Gastrocnemius medialis (tissue), 4 donors: ENCODE measurements around the gene SYT2. TPM values are rescaled to one million over a fixed set of nuclear protein-coding genes. Genes with fewer than 3 reads are reported as not detected.
"Not testable (repeated sequence)": the region's sequence is repeated elsewhere in the genome, so short reads cannot be mapped to it uniquely, and the experiment has no call there.

Experiments used
- ATAC-seq, 2 donors: fragments of 150-250 bp; one replicate each; pipeline ENCODE4 v1.9.1; 2016
- DNase-seq, 2 donors: peaks; one replicate each; pipeline ENCODE4 v3.0.0-alpha.2; 2019
- H3K27ac ChIP-seq, 4 donors: fragments of 200-600 bp; sonication (generic); 1 replicate in 1 of 4; 2 replicates in 3 of 4; pipeline ENCODE4 v1.5.1; 2016 to 2018; ENCODE audit warnings: mild to moderate bottlenecking in 2 of 4, moderate library complexity in 1 of 4
- H3K27me3 ChIP-seq, 3 donors: fragments of 200-600 bp; sonication (generic) in 2 of 3; 1 replicate in 1 of 3; 2 replicates in 2 of 3; pipeline versions ENCODE4 v1.5.1 to v1.6.0; 2016 to 2019; ENCODE audit warnings: mild to moderate bottlenecking in 1 of 3, moderate library complexity in 1 of 3
- H3K36me3 ChIP-seq, 2 donors: fragments of 200-600 bp; sonication (generic) in 1 of 2; one replicate each; pipeline ENCODE4 v1.5.1; 2017 to 2018
- H3K4me1 ChIP-seq, 2 donors: fragments of 200-600 bp; sonication (generic) in 1 of 2; one replicate each; pipeline ENCODE4 v1.5.1; 2016 to 2017; ENCODE audit warnings: mild to moderate bottlenecking in 2 of 2
- H3K4me3 ChIP-seq, 4 donors: fragments of 200-600 bp; sonication (generic) in 3 of 4; 1 replicate in 1 of 4; 2 replicates in 3 of 4; pipeline ENCODE4 v1.5.1; 2016 to 2019; ENCODE audit warnings: mild to moderate bottlenecking in 2 of 4
- H3K9me3 ChIP-seq, 3 donors: fragments of 200-600 bp; sonication (generic) in 2 of 3; 1 replicate in 1 of 3; 2 replicates in 2 of 3; pipeline ENCODE4 v1.5.1; 2016 to 2019
- POLR2A ChIP-seq, 2 donors: fragments of 450-650 bp; IDR thresholded peaks; one replicate each; pipeline ENCODE4 v1.6.1; 2017; ENCODE audit warnings: antibody characterized with exemption in 2 of 2, mild to moderate bottlenecking in 2 of 2, moderate library complexity in 2 of 2
- in situ Hi-C, 4 donors: fragments of 200-750 bp; cut with MboI; loops; one replicate each; pipeline versions ENCODE4 v1.15.0 to v1.8.0; 2017; ENCODE audit warnings: low sequenced_read_pairs in 4 of 4
- intact Hi-C: fragments of 100-400 bp; cut with DNase I; formaldehyde crosslinking; loops from one replicate; pipeline ENCODE4 v1.15.1; 2023; ENCODE audit warnings: low total_unique reads
- total RNA-seq, 4 donors: library from RNA; depleted of rRNA; stranded (reverse); fragments of >200 nt; gene quantifications; one replicate each; pipeline versions ENCODE4 v1.1.0 to v1.2.3, GENCODE V29; 2016
- TF ChIP-seq, protein P1 (sequence below), 5 experiments: fragments of 450-650 bp in 3 of 5; fragments of 200-600 bp in 2 of 5; sonication (generic) in 2 of 5; IDR thresholded peaks in 4 of 5; conservative IDR thresholded peaks in 1 of 5; 1 replicate in 4 of 5; 2 replicates in 1 of 5; pipeline ENCODE4 v1.5.1; 2016 to 2019; ENCODE audit warnings: antibody characterized with exemption in 5 of 5, mild to moderate bottlenecking in 3 of 5, moderate library complexity in 3 of 5

Gene SYT2
- total RNA-seq, 4 donors from 2014 or later: not detected

DNA sequence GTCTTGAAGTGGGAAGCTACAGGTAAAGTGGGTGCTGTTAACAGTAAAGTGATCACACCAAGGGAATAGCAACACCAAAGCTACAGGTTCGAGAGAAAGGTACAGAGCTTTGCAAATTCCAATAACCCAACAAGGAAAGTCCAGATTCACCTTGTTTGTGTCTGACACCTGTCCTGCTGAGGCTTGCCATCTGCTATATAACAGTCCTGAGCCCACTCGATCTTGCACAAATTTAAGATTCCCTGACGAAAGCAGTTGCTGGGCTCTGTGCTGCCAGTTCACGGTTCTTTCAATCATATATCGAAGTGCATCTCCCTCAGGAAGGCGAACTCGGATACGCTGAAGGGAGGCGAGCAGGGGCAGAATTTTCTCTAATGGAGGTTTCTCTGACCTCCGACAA, 23.0 kb upstream of the SYT2 start:
- no peaks in the 10 kb centered on the region for H3K4me1 ChIP-seq
- intact Hi-C loops: no loop called here
- H3K4me3 ChIP-seq: no peak overlapping the region
- no peaks in the 10 kb centered on the region for H3K9me3 ChIP-seq
- in situ Hi-C loops: no loop called here
- ATAC-seq (no peak), DNase-seq (no peak)
- peaks cover 0 to 90% of the 10 kb centered on the region in 2 donors for H3K36me3 ChIP-seq
- H3K27me3 ChIP-seq: no peaks in the 10 kb centered on the region
- no peak overlapping the region for H3K27ac ChIP-seq
- TF ChIP-seq, protein P1, sequence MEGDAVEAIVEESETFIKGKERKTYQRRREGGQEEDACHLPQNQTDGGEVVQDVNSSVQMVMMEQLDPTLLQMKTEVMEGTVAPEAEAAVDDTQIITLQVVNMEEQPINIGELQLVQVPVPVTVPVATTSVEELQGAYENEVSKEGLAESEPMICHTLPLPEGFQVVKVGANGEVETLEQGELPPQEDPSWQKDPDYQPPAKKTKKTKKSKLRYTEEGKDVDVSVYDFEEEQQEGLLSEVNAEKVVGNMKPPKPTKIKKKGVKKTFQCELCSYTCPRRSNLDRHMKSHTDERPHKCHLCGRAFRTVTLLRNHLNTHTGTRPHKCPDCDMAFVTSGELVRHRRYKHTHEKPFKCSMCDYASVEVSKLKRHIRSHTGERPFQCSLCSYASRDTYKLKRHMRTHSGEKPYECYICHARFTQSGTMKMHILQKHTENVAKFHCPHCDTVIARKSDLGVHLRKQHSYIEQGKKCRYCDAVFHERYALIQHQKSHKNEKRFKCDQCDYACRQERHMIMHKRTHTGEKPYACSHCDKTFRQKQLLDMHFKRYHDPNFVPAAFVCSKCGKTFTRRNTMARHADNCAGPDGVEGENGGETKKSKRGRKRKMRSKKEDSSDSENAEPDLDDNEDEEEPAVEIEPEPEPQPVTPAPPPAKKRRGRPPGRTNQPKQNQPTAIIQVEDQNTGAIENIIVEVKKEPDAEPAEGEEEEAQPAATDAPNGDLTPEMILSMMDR (IDR thresholded peaks at IDR 0.05 in 4 of 5, conservative IDR thresholded peaks at IDR 0.05 in 1 of 5): no peak
- no peak for TF ChIP-seq POLR2A (IDR thresholded peaks at IDR 0.05)

GRCh38 chr1:202728951-202729350, 18.7 kb upstream of the SYT2 start:
- H3K4me3 ChIP-seq: no peak overlapping the region
- H3K27me3 ChIP-seq: no peaks in the 10 kb centered on the region
- intact Hi-C loops (no loop called here), in situ Hi-C loops (loop anchor here in 1 of 4 donors (10.0 kb wide), 1 partner anchor 544 kb away; no protein-coding TSS in a partner anchor)
- H3K36me3 ChIP-seq: peaks cover 0 to 76% of the 10 kb centered on the region in 2 donors
- ATAC-seq: no peak
- H3K27ac ChIP-seq: no peak overlapping the region
- H3K4me1 ChIP-seq: no peaks in the 10 kb centered on the region
- no peak for DNase-seq
- TF ChIP-seq POLR2A (IDR thresholded peaks at IDR 0.05): no peak
- TF ChIP-seq, protein P1 (IDR thresholded peaks at IDR 0.05 in 4 of 5, conservative IDR thresholded peaks at IDR 0.05 in 1 of 5): no peak
- no peaks in the 10 kb centered on the region for H3K9me3 ChIP-seq

GRCh38 chr1:202725526-202725925, 15.3 kb upstream of the SYT2 start:
- no peak overlapping the region for H3K27ac ChIP-seq
- no peak for TF ChIP-seq POLR2A (IDR thresholded peaks at IDR 0.05)
- TF ChIP-seq, protein P1 (IDR thresholded peaks at IDR 0.05 in 4 of 5, conservative IDR thresholded peaks at IDR 0.05 in 1 of 5): no peak
- H3K36me3 ChIP-seq: peaks cover 0 to 43% of the 10 kb centered on the region in 2 donors
- intact Hi-C loops (no loop called here), in situ Hi-C loops (loop anchor here in 1 of 4 donors (10.0 kb wide), 1 partner anchor 541 kb away; no protein-coding TSS in a partner anchor)
- ATAC-seq: no peak
- no peaks in the 10 kb centered on the region for H3K4me1 ChIP-seq
- no peaks in the 10 kb centered on the region for H3K9me3 ChIP-seq
- no peaks in the 10 kb centered on the region for H3K27me3 ChIP-seq
- DNase-seq: no peak
- H3K4me3 ChIP-seq: no peak overlapping the region

DNA sequence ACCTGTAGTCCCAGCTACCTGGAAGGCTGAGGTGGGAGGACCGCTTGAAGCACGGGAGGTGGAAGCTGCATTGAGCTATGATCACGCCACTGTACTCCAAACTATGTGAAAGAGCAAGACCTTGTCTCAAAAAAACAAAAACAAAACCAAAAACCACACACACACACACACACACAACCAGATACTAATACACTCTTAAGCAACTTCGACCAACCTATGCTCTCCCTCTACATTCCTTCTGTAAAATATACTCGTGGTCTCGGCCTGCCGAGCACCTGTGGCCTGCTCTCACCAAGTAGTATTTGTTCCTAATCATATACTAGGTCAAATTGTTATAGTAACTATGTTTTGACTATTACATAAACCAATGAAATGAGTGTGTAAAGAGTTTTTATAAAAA, 13.5 kb upstream of the SYT2 start:
- H3K36me3 ChIP-seq: peaks cover 0 to 24% of the 10 kb centered on the region in 2 donors
- ATAC-seq (no peak), DNase-seq (no peak)
- no peaks in the 10 kb centered on the region for H3K9me3 ChIP-seq
- H3K4me1 ChIP-seq: no peaks in the 10 kb centered on the region
- no peaks in the 10 kb centered on the region for H3K27me3 ChIP-seq
- H3K4me3 ChIP-seq: no peak overlapping the region
- no peak overlapping the region for H3K27ac ChIP-seq
- no peak for TF ChIP-seq POLR2A (IDR thresholded peaks at IDR 0.05)
- TF ChIP-seq, protein P1 (IDR thresholded peaks at IDR 0.05 in 4 of 5, conservative IDR thresholded peaks at IDR 0.05 in 1 of 5): no peak
- intact Hi-C loops: no loop called here
- in situ Hi-C loops: loop anchor here (10.0 to 25.0 kb wide), 4 partner anchors 236 to 539 kb away; partner anchors contain the start of genes PPP1R12B (in 3 of the 4) and UBE2T (in 3 of the 4)

- H3K27ac ChIP-seq, H3K27me3 ChIP-seq, intact Hi-C loops, H3K4me1 ChIP-seq, H3K4me3 ChIP-seq, DNase-seq, H3K9me3 ChIP-seq, ATAC-seq: not testable (repeated sequence)
- in situ Hi-C loops: loop anchor here (10.0 to 25.0 kb wide), 4 partner anchors 236 to 538 kb away; partner anchors contain the start of genes PPP1R12B (in 3 of the 4) and UBE2T (in 3 of the 4)
- peaks cover 0 to 18% of the 10 kb centered on the region in 2 donors for H3K36me3 ChIP-seq
Measured at GRCh38 chr1:202723046-202723445, 12.8 kb upstream of the SYT2 start.
